ENCODE measurements around the gene EXOC6. TPM values are rescaled to one million over a fixed set of nuclear protein-coding genes. Genes with fewer than 3 reads are reported as not detected.

Gene EXOC6
- total RNA-seq, 1 donor from 2014 or later = 19.6 TPM

- intact Hi-C loops (cut with DNase I) = no loop called here
- ATAC-seq (no peak), DNase-seq (no peak)
- no peak overlapping the region for H3K27ac ChIP-seq
- H3K4me3 ChIP-seq = no peak overlapping the region
- no peaks in the 10 kb centered on the region for H3K4me1 ChIP-seq
- H3K27me3 ChIP-seq (ENCODE audit: low read depth) = peaks cover 3% of the 10 kb centered on the region
- no peaks in the 10 kb centered on the region for H3K9me3 ChIP-seq
- no peak for TF ChIP-seq CTCF (IDR thresholded peaks at IDR 0.05)
- no peaks in the 10 kb centered on the region for H3K36me3 ChIP-seq
These were observed 37.3 kb upstream of the EXOC6 start for GRCh38 chr10:92810934-92811532.

- no peak for ATAC-seq
- intact Hi-C loops (cut with DNase I) = no loop called here
- no peaks in the 10 kb centered on the region for H3K9me3 ChIP-seq
- TF ChIP-seq CTCF (IDR thresholded peaks at IDR 0.05) = no peak
- H3K36me3 ChIP-seq = no peaks in the 10 kb centered on the region
- H3K4me1 ChIP-seq = no peaks in the 10 kb centered on the region
- H3K4me3 ChIP-seq = no peak overlapping the region
- no peak for DNase-seq
- peaks cover 3% of the 10 kb centered on the region for H3K27me3 ChIP-seq (ENCODE audit: low read depth)
- H3K27ac ChIP-seq = no peak overlapping the region
These were observed 36.3 kb upstream of the EXOC6 start for GRCh38 chr10:92811986-92812385.

- no peak for ATAC-seq
- intact Hi-C loops (cut with DNase I) = no loop called here
These were observed 34.3 kb upstream of the EXOC6 start for GRCh38 chr10:92813979-92814378.

GRCh38 chr10:92814790-92815189, 33.5 kb upstream of the EXOC6 start:
- Histone ChIP-seq H3K27me3 (ENCODE audit: low read depth) (peaks cover 3% of the 10 kb centered on the region), H3K9me3 (no peaks in the 10 kb centered on the region), H3K27ac (no peak overlapping the region), H3K4me1 (no peaks in the 10 kb centered on the region), H3K36me3 (no peaks in the 10 kb centered on the region), H3K4me3 (no peak overlapping the region)
- ATAC-seq (no peak), DNase-seq (no peak)
- no peak for TF ChIP-seq CTCF (IDR thresholded peaks at IDR 0.05)
- intact Hi-C loops (cut with DNase I) = no loop called here

More at GRCh38 chr10:92813979-92814378, 34.3 kb upstream of the EXOC6 start:
- H3K4me1 ChIP-seq = no peaks in the 10 kb centered on the region
- no peaks in the 10 kb centered on the region for H3K36me3 ChIP-seq
- DNase-seq = no peak
- TF ChIP-seq CTCF (IDR thresholded peaks at IDR 0.05) = no peak
- H3K4me3 ChIP-seq = no peak overlapping the region
- H3K9me3 ChIP-seq = no peaks in the 10 kb centered on the region
- H3K27me3 ChIP-seq (ENCODE audit: low read depth) = peaks cover 3% of the 10 kb centered on the region
- H3K27ac ChIP-seq = no peak overlapping the region

- no peak for TF ChIP-seq CTCF (IDR thresholded peaks at IDR 0.05)
- ATAC-seq (no peak), DNase-seq (no peak)
- intact Hi-C loops (cut with DNase I) = no loop called here
- Histone ChIP-seq H3K9me3 (no peaks in the 10 kb centered on the region), H3K36me3 (no peaks in the 10 kb centered on the region), H3K27me3 (ENCODE audit: low read depth) (peaks cover 3% of the 10 kb centered on the region), H3K4me3 (no peak overlapping the region), H3K4me1 (no peaks in the 10 kb centered on the region), H3K27ac (no peak overlapping the region)
These were observed 32.2 kb upstream of the EXOC6 start for GRCh38 chr10:92816091-92816531.

All from lower lobe of right lung (tissue), 2 donors.